WTC11 (cell line): ENCODE results near the gene HNF1B. TPM values are rescaled to one million over a fixed set of nuclear protein-coding genes. Genes with fewer than 3 reads are reported as not detected.
"Not testable (repeated sequence)": the region's sequence is repeated elsewhere in the genome, so short reads cannot be mapped to it uniquely, and the experiment has no call there.

Experiments
- ATAC-seq: fragments of 200-7000 bp; cut with Tn5 transposase; 2 replicates; pipeline ENCODE4 v1.10.0; 2021; ENCODE audit warnings: mild to moderate bottlenecking, moderate library complexity
- CTCF ChIA-PET: fragments of 300-600 bp; sonication (Branson Sonifier 250); formaldehyde crosslinking; loops from one replicate; lab custom pipeline; 2021; ENCODE audit warnings: antibody characterized with exemption; lab: Charles Lee
- POLR2A ChIA-PET: fragments of 350-600 bp; sonication (Branson Sonifier 250); formaldehyde crosslinking; loops from one replicate; lab custom pipeline; 2021; ENCODE audit warnings: antibody characterized with exemption; lab: Charles Lee
- DNase-seq: peaks from one replicate; pipeline ENCODE4 v3.0.0; 2021; ENCODE audit warnings: low spot score
- H3K27ac Mint-ChIP-seq: 2 replicates; pipeline ENCODE4 v1.8.0; 2021; ENCODE audit warnings: mixed read lengths
- H3K27me3 Mint-ChIP-seq: 2 replicates; pipeline ENCODE4 v1.8.0; 2021; ENCODE audit warnings: low read depth, mild to moderate bottlenecking, moderate library complexity, mixed read lengths
- H3K36me3 Mint-ChIP-seq: 2 replicates; pipeline ENCODE4 v1.8.0; 2021; ENCODE audit warnings: mixed read lengths
- H3K4me1 Mint-ChIP-seq: 2 replicates; pipeline ENCODE4 v1.8.0; 2022; ENCODE audit warnings: mixed read lengths
- H3K4me3 Mint-ChIP-seq: 2 replicates; pipeline ENCODE4 v1.8.0; 2021; ENCODE audit warnings: mild to moderate bottlenecking, moderate library complexity, mixed read lengths
- H3K9me3 Mint-ChIP-seq: 2 replicates; pipeline ENCODE4 v1.8.0; 2021; ENCODE audit warnings: mixed read lengths
- ETV6 ChIP-seq: sonication (generic); formaldehyde crosslinking; IDR thresholded peaks from 2 replicates; pipeline ENCODE4 v1.8.1; 2022; ENCODE audit warnings: mild to moderate bottlenecking, missing genetic modification reagents
- MYBL2 ChIP-seq: sonication (generic); formaldehyde crosslinking; IDR thresholded peaks from 2 replicates; pipeline ENCODE4 v1.8.1; 2023; ENCODE audit warnings: mild to moderate bottlenecking, moderate library complexity, missing genetic modification reagents
- NFATC4 ChIP-seq: fragments of 250-450 bp; sonication (Bioruptor Pico); IDR thresholded peaks from 2 replicates; pipeline ENCODE4 v1.9.0; 2021; ENCODE audit warnings: mild to moderate bottlenecking
- RELA ChIP-seq: sonication (generic); formaldehyde crosslinking; IDR thresholded peaks from 2 replicates; pipeline ENCODE4 v1.8.1; 2022; ENCODE audit warnings: missing genetic modification reagents, mild to moderate bottlenecking, borderline replicate concordance
- RORB ChIP-seq: fragments of 250-450 bp; sonication (Bioruptor Pico); IDR thresholded peaks from 2 replicates; pipeline ENCODE4 v1.9.0; 2021; ENCODE audit warnings: mild to moderate bottlenecking
- SMAD3 ChIP-seq: sonication (generic); formaldehyde crosslinking; IDR thresholded peaks from 2 replicates; pipeline ENCODE4 v1.8.0; 2022; ENCODE audit warnings: missing genetic modification reagents, mild to moderate bottlenecking, borderline replicate concordance
- TCF7 ChIP-seq: sonication (generic); formaldehyde crosslinking; IDR thresholded peaks from 2 replicates; pipeline ENCODE4 v1.8.0; 2022; ENCODE audit warnings: mild to moderate bottlenecking, low read depth, missing genetic modification reagents, moderate library complexity
- TP53 ChIP-seq: sonication (generic); formaldehyde crosslinking; IDR thresholded peaks from 2 replicates; pipeline ENCODE4 v1.8.1; 2023; ENCODE audit warnings: mild to moderate bottlenecking, missing genetic modification reagents
- ZNF219 ChIP-seq: sonication (generic); formaldehyde crosslinking; IDR thresholded peaks from 2 replicates; pipeline ENCODE4 v1.8.0; 2023; ENCODE audit warnings: missing genetic modification reagents, mild to moderate bottlenecking, borderline replicate concordance
- ZNF232 ChIP-seq: sonication (generic); formaldehyde crosslinking; IDR thresholded peaks from 2 replicates; pipeline ENCODE4 v1.8.0; 2022; ENCODE audit warnings: mild to moderate bottlenecking, missing genetic modification reagents
- ZNF263 ChIP-seq: sonication (generic); formaldehyde crosslinking; IDR thresholded peaks from 2 replicates; pipeline ENCODE4 v1.8.1; 2022; ENCODE audit warnings: low read depth, mild to moderate bottlenecking, moderate library complexity, missing genetic modification reagents
- total RNA-seq: library from RNA; stranded (reverse); gene quantifications from 3 replicates; pipeline ENCODE4 v1.2.3, GENCODE V29; 2021
- TF ChIP-seq, protein P1 (sequence below): fragments of 250-450 bp; sonication (Bioruptor Pico); IDR thresholded peaks from 2 replicates; pipeline ENCODE4 v1.9.0; 2021; ENCODE audit warnings: mild to moderate bottlenecking, borderline replicate concordance
- TF ChIP-seq, protein P2 (sequence below): sonication (generic); formaldehyde crosslinking; IDR thresholded peaks from 2 replicates; pipeline ENCODE4 v1.8.1; 2023; ENCODE audit warnings: mild to moderate bottlenecking, missing genetic modification reagents, borderline replicate concordance
- TF ChIP-seq, protein P3 (sequence below): sonication (generic); formaldehyde crosslinking; IDR thresholded peaks from 2 replicates; pipeline ENCODE4 v1.8.0; 2022; ENCODE audit warnings: mild to moderate bottlenecking, missing genetic modification reagents
- TF ChIP-seq, protein P4 (sequence below): fragments of 250-450 bp; sonication (Bioruptor Pico); IDR thresholded peaks from 2 replicates; pipeline ENCODE4 v1.9.0; 2021; ENCODE audit warnings: mild to moderate bottlenecking

HNF1B gene
- total RNA-seq, 1 experiment from 2014 or later, result 0.26 TPM

DNA sequence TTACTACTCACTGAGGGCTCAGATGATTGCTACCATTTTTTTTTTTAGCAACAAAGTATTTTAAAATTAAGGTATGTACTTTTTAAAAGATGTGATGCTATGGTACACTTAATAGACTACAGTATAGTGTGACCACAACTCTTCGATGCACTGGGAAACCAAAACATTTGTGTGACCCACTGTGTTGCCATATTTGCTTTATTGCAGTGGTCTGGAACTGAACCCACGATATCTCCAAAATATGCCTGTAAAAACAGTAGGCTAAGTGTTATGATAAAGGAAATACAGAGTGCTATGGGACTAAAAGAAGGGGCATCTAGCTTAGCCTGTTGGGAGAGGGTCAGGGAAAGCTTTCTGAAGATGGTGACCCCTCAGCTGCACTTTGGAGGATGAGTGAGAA is 41.6 kb upstream of the HNF1B start (continued):
- TF ChIP-seq, protein P1, sequence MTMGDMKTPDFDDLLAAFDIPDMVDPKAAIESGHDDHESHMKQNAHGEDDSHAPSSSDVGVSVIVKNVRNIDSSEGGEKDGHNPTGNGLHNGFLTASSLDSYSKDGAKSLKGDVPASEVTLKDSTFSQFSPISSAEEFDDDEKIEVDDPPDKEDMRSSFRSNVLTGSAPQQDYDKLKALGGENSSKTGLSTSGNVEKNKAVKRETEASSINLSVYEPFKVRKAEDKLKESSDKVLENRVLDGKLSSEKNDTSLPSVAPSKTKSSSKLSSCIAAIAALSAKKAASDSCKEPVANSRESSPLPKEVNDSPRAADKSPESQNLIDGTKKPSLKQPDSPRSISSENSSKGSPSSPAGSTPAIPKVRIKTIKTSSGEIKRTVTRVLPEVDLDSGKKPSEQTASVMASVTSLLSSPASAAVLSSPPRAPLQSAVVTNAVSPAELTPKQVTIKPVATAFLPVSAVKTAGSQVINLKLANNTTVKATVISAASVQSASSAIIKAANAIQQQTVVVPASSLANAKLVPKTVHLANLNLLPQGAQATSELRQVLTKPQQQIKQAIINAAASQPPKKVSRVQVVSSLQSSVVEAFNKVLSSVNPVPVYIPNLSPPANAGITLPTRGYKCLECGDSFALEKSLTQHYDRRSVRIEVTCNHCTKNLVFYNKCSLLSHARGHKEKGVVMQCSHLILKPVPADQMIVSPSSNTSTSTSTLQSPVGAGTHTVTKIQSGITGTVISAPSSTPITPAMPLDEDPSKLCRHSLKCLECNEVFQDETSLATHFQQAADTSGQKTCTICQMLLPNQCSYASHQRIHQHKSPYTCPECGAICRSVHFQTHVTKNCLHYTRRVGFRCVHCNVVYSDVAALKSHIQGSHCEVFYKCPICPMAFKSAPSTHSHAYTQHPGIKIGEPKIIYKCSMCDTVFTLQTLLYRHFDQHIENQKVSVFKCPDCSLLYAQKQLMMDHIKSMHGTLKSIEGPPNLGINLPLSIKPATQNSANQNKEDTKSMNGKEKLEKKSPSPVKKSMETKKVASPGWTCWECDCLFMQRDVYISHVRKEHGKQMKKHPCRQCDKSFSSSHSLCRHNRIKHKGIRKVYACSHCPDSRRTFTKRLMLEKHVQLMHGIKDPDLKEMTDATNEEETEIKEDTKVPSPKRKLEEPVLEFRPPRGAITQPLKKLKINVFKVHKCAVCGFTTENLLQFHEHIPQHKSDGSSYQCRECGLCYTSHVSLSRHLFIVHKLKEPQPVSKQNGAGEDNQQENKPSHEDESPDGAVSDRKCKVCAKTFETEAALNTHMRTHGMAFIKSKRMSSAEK (CRISPR knock-in tag), result no peak
- no peak for TF ChIP-seq ZNF232 (CRISPR knock-in tag)
- TF ChIP-seq ZNF263, result no peak
- TF ChIP-seq TP53 (CRISPR knock-in tag), result no peak
- TF ChIP-seq MYBL2 (CRISPR knock-in tag), result no peak
- no peak for TF ChIP-seq RORB (CRISPR knock-in tag)
- TF ChIP-seq TCF7 (CRISPR knock-in tag), result no peak
- TF ChIP-seq RELA (CRISPR knock-in tag), result no peak
- no peak for TF ChIP-seq SMAD3 (CRISPR knock-in tag)

DNA sequence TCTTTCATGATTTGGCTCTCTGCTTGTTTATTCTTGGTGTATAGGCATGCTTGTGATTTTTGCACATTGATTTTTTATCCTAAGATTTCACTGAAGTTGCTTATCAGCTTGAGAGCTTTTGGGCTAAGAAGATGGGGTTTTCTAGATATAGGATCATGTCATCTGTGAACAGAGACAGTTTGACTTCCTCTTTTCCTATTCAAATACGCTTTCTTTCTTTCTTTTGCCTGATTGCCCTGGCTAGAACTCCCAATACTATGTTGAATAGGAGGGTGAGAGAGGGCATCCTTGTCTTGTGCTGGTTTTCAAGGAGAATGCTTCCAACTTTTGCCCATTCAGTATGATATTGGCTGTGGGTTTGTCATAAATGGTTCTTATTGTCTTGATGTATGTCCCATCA is 37.6 kb upstream of the HNF1B start:
- H3K36me3 Mint-ChIP-seq, H3K27me3 Mint-ChIP-seq, H3K27ac Mint-ChIP-seq, H3K4me3 Mint-ChIP-seq, POLR2A ChIA-PET, DNase-seq, ATAC-seq, H3K4me1 Mint-ChIP-seq, H3K9me3 Mint-ChIP-seq: not testable (repeated sequence)
- CTCF ChIA-PET, result interaction anchor here (0.9 to 1.5 kb wide), 2 partner anchors 12 to 34 kb away, joined by 3 to 4 read pairs; no protein-coding TSS in a partner anchor

DNA sequence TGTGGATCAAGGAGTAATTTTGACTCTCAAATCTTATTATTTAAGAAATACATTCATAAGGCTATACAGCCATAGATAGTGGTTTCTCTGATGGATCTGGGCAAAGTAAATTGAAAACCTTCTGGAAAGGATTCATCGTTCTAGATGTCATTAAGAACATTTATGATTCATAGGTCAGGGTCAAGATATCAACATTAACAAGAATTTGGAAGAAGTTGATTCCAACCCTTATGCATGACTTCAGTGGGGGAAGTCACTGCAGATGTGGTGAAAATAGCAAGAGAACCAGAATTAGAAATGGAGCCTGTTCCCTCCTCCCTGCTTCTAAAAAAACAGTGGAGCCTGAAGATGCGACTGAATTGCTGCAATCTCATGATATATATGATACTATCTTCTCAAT is 36.6 kb upstream of the HNF1B start:
- ChIA-PET CTCF (interaction anchor here (1.0 kb wide), 1 partner anchor 10 kb away, joined by 3 read pairs; no protein-coding TSS in a partner anchor), POLR2A (no interaction called here)
- Mint-ChIP-seq H3K4me1 (no peaks in the 10 kb centered on the region), H3K9me3 (no peaks in the 10 kb centered on the region), H3K36me3 (no peaks in the 10 kb centered on the region), H3K27me3 (no peaks in the 10 kb centered on the region; the same call in 1 of the 2 replicates), H3K27ac (no peak overlapping the region), H3K4me3 (no peak overlapping the region)
- ATAC-seq (no peak), DNase-seq (no peak)
- TF ChIP-seq, protein P2, sequence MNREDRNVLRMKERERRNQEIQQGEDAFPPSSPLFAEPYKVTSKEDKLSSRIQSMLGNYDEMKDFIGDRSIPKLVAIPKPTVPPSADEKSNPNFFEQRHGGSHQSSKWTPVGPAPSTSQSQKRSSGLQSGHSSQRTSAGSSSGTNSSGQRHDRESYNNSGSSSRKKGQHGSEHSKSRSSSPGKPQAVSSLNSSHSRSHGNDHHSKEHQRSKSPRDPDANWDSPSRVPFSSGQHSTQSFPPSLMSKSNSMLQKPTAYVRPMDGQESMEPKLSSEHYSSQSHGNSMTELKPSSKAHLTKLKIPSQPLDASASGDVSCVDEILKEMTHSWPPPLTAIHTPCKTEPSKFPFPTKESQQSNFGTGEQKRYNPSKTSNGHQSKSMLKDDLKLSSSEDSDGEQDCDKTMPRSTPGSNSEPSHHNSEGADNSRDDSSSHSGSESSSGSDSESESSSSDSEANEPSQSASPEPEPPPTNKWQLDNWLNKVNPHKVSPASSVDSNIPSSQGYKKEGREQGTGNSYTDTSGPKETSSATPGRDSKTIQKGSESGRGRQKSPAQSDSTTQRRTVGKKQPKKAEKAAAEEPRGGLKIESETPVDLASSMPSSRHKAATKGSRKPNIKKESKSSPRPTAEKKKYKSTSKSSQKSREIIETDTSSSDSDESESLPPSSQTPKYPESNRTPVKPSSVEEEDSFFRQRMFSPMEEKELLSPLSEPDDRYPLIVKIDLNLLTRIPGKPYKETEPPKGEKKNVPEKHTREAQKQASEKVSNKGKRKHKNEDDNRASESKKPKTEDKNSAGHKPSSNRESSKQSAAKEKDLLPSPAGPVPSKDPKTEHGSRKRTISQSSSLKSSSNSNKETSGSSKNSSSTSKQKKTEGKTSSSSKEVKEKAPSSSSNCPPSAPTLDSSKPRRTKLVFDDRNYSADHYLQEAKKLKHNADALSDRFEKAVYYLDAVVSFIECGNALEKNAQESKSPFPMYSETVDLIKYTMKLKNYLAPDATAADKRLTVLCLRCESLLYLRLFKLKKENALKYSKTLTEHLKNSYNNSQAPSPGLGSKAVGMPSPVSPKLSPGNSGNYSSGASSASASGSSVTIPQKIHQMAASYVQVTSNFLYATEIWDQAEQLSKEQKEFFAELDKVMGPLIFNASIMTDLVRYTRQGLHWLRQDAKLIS (CRISPR knock-in tag), result no peak
- TF ChIP-seq, protein P3, sequence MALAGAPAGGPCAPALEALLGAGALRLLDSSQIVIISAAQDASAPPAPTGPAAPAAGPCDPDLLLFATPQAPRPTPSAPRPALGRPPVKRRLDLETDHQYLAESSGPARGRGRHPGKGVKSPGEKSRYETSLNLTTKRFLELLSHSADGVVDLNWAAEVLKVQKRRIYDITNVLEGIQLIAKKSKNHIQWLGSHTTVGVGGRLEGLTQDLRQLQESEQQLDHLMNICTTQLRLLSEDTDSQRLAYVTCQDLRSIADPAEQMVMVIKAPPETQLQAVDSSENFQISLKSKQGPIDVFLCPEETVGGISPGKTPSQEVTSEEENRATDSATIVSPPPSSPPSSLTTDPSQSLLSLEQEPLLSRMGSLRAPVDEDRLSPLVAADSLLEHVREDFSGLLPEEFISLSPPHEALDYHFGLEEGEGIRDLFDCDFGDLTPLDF, result no peak
- TF ChIP-seq ETV6 (CRISPR knock-in tag) (no peak), ZNF219 (CRISPR knock-in tag) (no peak), NFATC4 (CRISPR knock-in tag) (no peak)
- TF ChIP-seq, protein P4, sequence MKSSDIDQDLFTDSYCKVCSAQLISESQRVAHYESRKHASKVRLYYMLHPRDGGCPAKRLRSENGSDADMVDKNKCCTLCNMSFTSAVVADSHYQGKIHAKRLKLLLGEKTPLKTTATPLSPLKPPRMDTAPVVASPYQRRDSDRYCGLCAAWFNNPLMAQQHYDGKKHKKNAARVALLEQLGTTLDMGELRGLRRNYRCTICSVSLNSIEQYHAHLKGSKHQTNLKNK (CRISPR knock-in tag), result no peak
